ENCODE measurements around the gene PGM5.

DNA sequence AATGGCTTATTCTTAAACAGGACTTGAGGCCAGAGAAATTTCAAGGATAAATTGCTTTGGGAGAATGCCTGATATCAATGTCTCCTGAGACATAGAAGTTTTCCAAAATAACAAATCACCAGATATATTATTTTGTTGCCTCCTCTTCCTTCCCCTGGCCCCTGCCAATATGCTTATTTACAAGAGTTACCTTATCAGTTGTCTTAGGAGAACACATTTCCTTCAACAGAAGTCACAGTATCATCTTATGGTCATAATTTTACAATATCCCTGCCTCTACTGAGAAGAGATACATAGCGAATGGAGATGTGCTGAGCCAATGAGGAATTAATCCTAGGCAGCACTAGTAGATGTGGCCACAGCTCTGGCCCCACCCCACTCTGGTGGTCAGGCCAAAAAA is 141.2 kb downstream of the PGM5 start:
- TF ChIP-seq EZH2 (IDR thresholded peaks at IDR 0.05; ENCODE audit: borderline replicate concordance, low read depth, low read length, severe bottlenecking) (no peak), POLR2AphosphoS5 (IDR thresholded peaks at IDR 0.05; ENCODE audit: insufficient read depth, low read depth, low read length) (no peak), POLR2A (IDR thresholded peaks at IDR 0.05; ENCODE audit: low read depth, low read length) (no peak), MYC (IDR thresholded peaks at IDR 0.05; ENCODE audit: low read depth, low read length) (no peak)
- TF ChIP-seq, protein P1, sequence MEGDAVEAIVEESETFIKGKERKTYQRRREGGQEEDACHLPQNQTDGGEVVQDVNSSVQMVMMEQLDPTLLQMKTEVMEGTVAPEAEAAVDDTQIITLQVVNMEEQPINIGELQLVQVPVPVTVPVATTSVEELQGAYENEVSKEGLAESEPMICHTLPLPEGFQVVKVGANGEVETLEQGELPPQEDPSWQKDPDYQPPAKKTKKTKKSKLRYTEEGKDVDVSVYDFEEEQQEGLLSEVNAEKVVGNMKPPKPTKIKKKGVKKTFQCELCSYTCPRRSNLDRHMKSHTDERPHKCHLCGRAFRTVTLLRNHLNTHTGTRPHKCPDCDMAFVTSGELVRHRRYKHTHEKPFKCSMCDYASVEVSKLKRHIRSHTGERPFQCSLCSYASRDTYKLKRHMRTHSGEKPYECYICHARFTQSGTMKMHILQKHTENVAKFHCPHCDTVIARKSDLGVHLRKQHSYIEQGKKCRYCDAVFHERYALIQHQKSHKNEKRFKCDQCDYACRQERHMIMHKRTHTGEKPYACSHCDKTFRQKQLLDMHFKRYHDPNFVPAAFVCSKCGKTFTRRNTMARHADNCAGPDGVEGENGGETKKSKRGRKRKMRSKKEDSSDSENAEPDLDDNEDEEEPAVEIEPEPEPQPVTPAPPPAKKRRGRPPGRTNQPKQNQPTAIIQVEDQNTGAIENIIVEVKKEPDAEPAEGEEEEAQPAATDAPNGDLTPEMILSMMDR (IDR thresholded peaks at IDR 0.05; ENCODE audit: extremely low read depth in 1 of 2, insufficient read depth in 1 of 2, low read depth in 1 of 2, low read length in 2 of 2): no peak
- TF ChIP-seq, protein P2, sequence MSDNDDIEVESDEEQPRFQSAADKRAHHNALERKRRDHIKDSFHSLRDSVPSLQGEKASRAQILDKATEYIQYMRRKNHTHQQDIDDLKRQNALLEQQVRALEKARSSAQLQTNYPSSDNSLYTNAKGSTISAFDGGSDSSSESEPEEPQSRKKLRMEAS (IDR thresholded peaks at IDR 0.05; ENCODE audit: insufficient read depth, insufficient read length): no peak
